H1 (cell line): ENCODE data around the gene MACF1. TPM values are rescaled to one million over a fixed set of nuclear protein-coding genes. Genes with fewer than 3 reads are reported as not detected.

Source experiments
- polyA plus RNA-seq, 7 experiments: library from polyadenylated mRNA; depleted of rRNA in 3 of 7; stranded (reverse) in 5 of 7; unstranded in 2 of 7; fragments of >200 nt in 5 of 7; fragments of 200-250 nt in 2 of 7; gene quantifications; 1 replicate in 5 of 7; 2 replicates in 1 of 7; 4 replicates in 1 of 7; pipeline versions ENCODE4 v1.2.1 to v1.2.3, GENCODE V29; 2011 to 2013; ENCODE audit warnings: missing spikeins in 2 of 7, mixed read lengths in 2 of 7
- total RNA-seq: library from RNA; stranded (reverse); fragmentation: NEBNext Ultra II Directional; extraction: Animal tissue kit (Norgen Biotek cat#: 25700); gene quantifications from 2 replicates; pipeline ENCODE4 v1.2.1, GENCODE V29; 2021
- TF ChIP-seq, protein P1 (sequence below): fragments of 300-600 bp; sonication (generic); IDR thresholded peaks from 2 replicates; pipeline ENCODE4 v1.7.1; 2012; ENCODE audit warnings: low read length, moderate library complexity, mild to moderate bottlenecking, inconsistent platforms; ENCODE audit not compliant: insufficient replicate concordance

MACF1 gene
- total and polyA plus RNA-seq, 2 of the 8 experiments (the other 6 are each of a cell fraction or from before 2014, with no cell fraction given), result 59.8 to 285 TPM

DNA sequence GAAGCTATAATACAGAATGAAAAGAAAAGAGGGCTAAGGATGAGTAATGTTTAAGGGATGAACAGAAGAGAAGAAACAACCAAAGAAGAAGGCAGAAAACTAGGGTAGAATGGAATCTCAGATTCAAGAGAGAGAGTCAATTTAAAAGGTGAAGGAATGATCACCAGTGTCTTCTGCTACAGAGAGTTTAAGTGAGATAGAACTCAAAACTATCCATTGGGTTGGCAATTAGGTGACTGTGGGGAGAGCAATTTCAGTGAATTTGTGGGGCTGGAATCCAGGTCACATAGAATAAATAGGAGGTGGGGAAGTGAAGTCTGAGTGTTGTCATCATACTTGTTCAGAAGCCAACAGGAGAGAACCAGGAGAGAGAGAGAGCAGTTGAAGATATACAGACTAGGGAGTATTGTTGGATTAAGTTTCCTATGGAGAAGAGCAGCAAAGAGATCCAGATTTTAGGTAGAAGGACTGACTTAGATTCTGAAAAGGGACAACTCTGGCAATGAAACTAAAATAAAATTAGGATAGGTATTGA lies 19.9 kb downstream of the MACF1 start (continued):
- TF ChIP-seq, protein P1, sequence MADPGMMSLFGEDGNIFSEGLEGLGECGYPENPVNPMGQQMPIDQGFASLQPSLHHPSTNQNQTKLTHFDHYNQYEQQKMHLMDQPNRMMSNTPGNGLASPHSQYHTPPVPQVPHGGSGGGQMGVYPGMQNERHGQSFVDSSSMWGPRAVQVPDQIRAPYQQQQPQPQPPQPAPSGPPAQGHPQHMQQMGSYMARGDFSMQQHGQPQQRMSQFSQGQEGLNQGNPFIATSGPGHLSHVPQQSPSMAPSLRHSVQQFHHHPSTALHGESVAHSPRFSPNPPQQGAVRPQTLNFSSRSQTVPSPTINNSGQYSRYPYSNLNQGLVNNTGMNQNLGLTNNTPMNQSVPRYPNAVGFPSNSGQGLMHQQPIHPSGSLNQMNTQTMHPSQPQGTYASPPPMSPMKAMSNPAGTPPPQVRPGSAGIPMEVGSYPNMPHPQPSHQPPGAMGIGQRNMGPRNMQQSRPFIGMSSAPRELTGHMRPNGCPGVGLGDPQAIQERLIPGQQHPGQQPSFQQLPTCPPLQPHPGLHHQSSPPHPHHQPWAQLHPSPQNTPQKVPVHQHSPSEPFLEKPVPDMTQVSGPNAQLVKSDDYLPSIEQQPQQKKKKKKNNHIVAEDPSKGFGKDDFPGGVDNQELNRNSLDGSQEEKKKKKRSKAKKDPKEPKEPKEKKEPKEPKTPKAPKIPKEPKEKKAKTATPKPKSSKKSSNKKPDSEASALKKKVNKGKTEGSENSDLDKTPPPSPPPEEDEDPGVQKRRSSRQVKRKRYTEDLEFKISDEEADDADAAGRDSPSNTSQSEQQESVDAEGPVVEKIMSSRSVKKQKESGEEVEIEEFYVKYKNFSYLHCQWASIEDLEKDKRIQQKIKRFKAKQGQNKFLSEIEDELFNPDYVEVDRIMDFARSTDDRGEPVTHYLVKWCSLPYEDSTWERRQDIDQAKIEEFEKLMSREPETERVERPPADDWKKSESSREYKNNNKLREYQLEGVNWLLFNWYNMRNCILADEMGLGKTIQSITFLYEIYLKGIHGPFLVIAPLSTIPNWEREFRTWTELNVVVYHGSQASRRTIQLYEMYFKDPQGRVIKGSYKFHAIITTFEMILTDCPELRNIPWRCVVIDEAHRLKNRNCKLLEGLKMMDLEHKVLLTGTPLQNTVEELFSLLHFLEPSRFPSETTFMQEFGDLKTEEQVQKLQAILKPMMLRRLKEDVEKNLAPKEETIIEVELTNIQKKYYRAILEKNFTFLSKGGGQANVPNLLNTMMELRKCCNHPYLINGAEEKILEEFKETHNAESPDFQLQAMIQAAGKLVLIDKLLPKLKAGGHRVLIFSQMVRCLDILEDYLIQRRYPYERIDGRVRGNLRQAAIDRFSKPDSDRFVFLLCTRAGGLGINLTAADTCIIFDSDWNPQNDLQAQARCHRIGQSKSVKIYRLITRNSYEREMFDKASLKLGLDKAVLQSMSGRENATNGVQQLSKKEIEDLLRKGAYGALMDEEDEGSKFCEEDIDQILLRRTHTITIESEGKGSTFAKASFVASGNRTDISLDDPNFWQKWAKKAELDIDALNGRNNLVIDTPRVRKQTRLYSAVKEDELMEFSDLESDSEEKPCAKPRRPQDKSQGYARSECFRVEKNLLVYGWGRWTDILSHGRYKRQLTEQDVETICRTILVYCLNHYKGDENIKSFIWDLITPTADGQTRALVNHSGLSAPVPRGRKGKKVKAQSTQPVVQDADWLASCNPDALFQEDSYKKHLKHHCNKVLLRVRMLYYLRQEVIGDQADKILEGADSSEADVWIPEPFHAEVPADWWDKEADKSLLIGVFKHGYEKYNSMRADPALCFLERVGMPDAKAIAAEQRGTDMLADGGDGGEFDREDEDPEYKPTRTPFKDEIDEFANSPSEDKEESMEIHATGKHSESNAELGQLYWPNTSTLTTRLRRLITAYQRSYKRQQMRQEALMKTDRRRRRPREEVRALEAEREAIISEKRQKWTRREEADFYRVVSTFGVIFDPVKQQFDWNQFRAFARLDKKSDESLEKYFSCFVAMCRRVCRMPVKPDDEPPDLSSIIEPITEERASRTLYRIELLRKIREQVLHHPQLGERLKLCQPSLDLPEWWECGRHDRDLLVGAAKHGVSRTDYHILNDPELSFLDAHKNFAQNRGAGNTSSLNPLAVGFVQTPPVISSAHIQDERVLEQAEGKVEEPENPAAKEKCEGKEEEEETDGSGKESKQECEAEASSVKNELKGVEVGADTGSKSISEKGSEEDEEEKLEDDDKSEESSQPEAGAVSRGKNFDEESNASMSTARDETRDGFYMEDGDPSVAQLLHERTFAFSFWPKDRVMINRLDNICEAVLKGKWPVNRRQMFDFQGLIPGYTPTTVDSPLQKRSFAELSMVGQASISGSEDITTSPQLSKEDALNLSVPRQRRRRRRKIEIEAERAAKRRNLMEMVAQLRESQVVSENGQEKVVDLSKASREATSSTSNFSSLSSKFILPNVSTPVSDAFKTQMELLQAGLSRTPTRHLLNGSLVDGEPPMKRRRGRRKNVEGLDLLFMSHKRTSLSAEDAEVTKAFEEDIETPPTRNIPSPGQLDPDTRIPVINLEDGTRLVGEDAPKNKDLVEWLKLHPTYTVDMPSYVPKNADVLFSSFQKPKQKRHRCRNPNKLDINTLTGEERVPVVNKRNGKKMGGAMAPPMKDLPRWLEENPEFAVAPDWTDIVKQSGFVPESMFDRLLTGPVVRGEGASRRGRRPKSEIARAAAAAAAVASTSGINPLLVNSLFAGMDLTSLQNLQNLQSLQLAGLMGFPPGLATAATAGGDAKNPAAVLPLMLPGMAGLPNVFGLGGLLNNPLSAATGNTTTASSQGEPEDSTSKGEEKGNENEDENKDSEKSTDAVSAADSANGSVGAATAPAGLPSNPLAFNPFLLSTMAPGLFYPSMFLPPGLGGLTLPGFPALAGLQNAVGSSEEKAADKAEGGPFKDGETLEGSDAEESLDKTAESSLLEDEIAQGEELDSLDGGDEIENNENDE, result no peak
